ENCODE data around the gene FHOD3. TPM values are rescaled to one million over a fixed set of nuclear protein-coding genes. Genes with fewer than 3 reads are reported as not detected.
"Not testable (repeated sequence)": the region's sequence is repeated elsewhere in the genome, so short reads cannot be mapped to it uniquely, and the experiment has no call there.

FHOD3 gene
- total RNA-seq, 1 experiment from 2014 or later = 13.0 TPM

- no peak for DNase-seq (ENCODE audit: low spot score)
Observed at GRCh38 chr18:36545821-36546427, 248.4 kb downstream of the FHOD3 start.

GRCh38 chr18:36546876-36547275 lies 249.4 kb downstream of the FHOD3 start:
- DNase-seq (ENCODE audit: low spot score) = no peak

- no peak for DNase-seq (ENCODE audit: low spot score)
Observed at GRCh38 chr18:36547544-36547943, 250.0 kb downstream of the FHOD3 start.

GRCh38 chr18:36551274-36551673 lies 253.8 kb downstream of the FHOD3 start:
- not testable (repeated sequence) for DNase-seq (ENCODE audit: low spot score)

- DNase-seq (ENCODE audit: low spot score) = no peak
Observed at GRCh38 chr18:36558234-36558633, 260.7 kb downstream of the FHOD3 start.

- DNase-seq (ENCODE audit: low spot score) = no peak
Observed at GRCh38 chr18:36559149-36559857, 261.8 kb downstream of the FHOD3 start.

- no peak for DNase-seq (ENCODE audit: low spot score)
Observed at GRCh38 chr18:36560187-36560586, 262.7 kb downstream of the FHOD3 start.

- no peak for DNase-seq (ENCODE audit: low spot score)
Observed at GRCh38 chr18:36561046-36561445, 263.5 kb downstream of the FHOD3 start.

GRCh38 chr18:36564841-36565240 lies 267.3 kb downstream of the FHOD3 start:
- DNase-seq (ENCODE audit: low spot score) = no peak

GRCh38 chr18:36567800-36568199 lies 270.3 kb downstream of the FHOD3 start:
- DNase-seq (ENCODE audit: low spot score) = no peak

- no peak for DNase-seq (ENCODE audit: low spot score)
Observed at GRCh38 chr18:36568487-36568886, 271.0 kb downstream of the FHOD3 start.

GRCh38 chr18:36572135-36572856 lies 274.8 kb downstream of the FHOD3 start:
- DNase-seq (ENCODE audit: low spot score) = no peak

GRCh38 chr18:36576339-36576738 lies 278.8 kb downstream of the FHOD3 start:
- DNase-seq (ENCODE audit: low spot score) = no peak

- peak; percentile 42 for DNase-seq (ENCODE audit: low spot score)
Observed at GRCh38 chr18:36578871-36579710, 281.6 kb downstream of the FHOD3 start.

- peak; percentile 62 for DNase-seq (ENCODE audit: low spot score)
Observed at GRCh38 chr18:36580266-36580665, 282.8 kb downstream of the FHOD3 start.

- DNase-seq (ENCODE audit: low spot score) = peak; percentile 90
Observed at GRCh38 chr18:36580874-36581750, 283.6 kb downstream of the FHOD3 start.

GRCh38 chr18:36582988-36583745 lies 285.7 kb downstream of the FHOD3 start:
- no peak for DNase-seq (ENCODE audit: low spot score)

GRCh38 chr18:36589857-36590543 lies 292.5 kb downstream of the FHOD3 start:
- peak; percentile 37 for DNase-seq (ENCODE audit: low spot score)
